ENCODE data around the gene MTHFSD. TPM values are rescaled to one million over a fixed set of nuclear protein-coding genes. Genes with fewer than 3 reads are reported as not detected.

MTHFSD gene
- total and polyA plus RNA-seq, 10 of the 15 experiments (the other 5 are each of a cell fraction or from before 2014, with no cell fraction given): 2.2 to 24.5 (median 18.1) TPM

DNA sequence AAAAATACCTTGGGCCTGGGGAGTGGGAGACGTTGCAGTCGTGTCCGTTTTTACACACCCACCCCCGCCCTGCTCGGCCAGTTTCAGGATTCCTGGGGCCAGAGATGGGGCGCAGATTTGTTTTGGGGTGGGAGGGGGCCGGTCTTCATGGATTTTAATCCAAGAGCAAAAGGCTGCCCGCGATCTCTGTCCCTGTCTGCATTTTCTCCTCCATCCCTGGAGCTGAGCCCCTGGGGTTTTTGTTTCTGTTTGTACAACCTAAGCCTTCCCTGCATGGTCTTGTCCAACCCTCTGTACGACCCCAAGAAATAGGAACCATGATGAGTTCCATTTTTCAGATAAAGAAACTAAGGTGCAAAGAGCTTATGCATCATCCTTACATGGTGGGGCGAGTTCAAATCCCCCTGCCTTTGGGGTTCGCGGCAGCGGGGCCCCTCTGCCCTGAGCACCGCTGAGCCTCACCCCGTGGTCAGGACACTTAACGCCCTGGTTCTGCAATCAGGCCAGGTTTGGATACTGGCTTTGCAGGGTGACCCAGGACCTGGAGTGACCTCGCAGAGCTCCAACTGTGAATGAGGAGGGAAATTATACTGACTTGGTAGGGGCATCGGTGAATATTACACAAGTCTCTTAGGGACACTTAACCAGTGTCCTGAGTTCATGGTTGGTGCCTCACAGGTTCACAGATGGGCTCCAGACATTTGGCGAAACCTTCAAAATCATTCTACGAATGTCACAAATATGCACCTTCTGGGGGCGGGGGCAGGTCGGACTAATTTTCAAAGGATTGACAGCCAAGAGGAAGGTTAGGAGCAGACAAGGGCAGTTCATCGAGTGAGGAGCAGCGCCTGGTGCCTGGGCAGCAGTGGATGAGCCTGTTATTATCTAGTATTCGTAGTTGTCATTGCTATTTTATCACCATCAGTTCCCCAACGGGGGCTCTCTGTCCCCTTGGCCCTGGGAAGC is 48.9 kb downstream of the MTHFSD start:
- H3K36me3 ChIP-seq (ENCODE audit: control insufficient read depth in 2 of 2, insufficient read depth in 2 of 2, low read length in 1 of 2): no peaks in the 10 kb centered on the region
- H3K27me3 ChIP-seq (replicated peaks in 1 of 2; ENCODE audit: control insufficient read depth in 2 of 2, insufficient read depth in 2 of 2, low read length in 1 of 2): peaks cover 35 to 43% of the 10 kb centered on the region in 2 experiments
- ChIA-PET SMC1A (ENCODE audit: uncharacterized antibody, unreplicated experiment) (no interaction called here), RAD21 (ENCODE audit: unreplicated experiment) (no interaction called here), POLR2A (no interaction called here), CTCF (no interaction called here)
- no peak overlapping the region for H3K9ac ChIP-seq (ENCODE audit: control insufficient read depth, insufficient read depth, low read length)
- BruUV-seq (replicated peaks): no TSS peak
- H3K4me3 ChIP-seq: no peak overlapping the region
- TF ChIP-seq PML (IDR thresholded peaks at IDR 0.05; ENCODE audit: low read length) (no peak), ZBTB40 (IDR thresholded peaks at IDR 0.05; ENCODE audit: borderline replicate concordance) (no peak), CTCF (IDR thresholded peaks at IDR 0.05 in 2 of 3, conservative IDR thresholded peaks at IDR 0.05 in 1 of 3; ENCODE audit: control insufficient read depth in 2 of 3, extremely low read depth in 1 of 3, insufficient read depth in 1 of 3, low read depth in 3 of 3, low read length in 3 of 3) (no peak), RUNX3 (IDR thresholded peaks at IDR 0.05; ENCODE audit: low read length) (no peak), GABPA (IDR thresholded peaks at IDR 0.05; ENCODE audit: low read depth) (no peak), ZNF207 (IDR thresholded peaks at IDR 0.05; ENCODE audit: borderline replicate concordance) (no peak), GATAD2B (conservative IDR thresholded peaks at IDR 0.05; ENCODE audit: low read depth) (no peak), SMAD5 (IDR thresholded peaks at IDR 0.05; ENCODE audit: low read depth) (no peak), PAX8 (IDR thresholded peaks at IDR 0.05) (no peak), CBX5 (IDR thresholded peaks at IDR 0.05; ENCODE audit: low read depth) (no peak), YY1 (IDR thresholded peaks at IDR 0.05; ENCODE audit: low read depth, low read length) (no peak), TARDBP (IDR thresholded peaks at IDR 0.05; ENCODE audit: borderline replicate concordance) (no peak), ZBED1 (IDR thresholded peaks at IDR 0.05; ENCODE audit: borderline replicate concordance) (no peak)
- TF ChIP-seq, protein P1, sequence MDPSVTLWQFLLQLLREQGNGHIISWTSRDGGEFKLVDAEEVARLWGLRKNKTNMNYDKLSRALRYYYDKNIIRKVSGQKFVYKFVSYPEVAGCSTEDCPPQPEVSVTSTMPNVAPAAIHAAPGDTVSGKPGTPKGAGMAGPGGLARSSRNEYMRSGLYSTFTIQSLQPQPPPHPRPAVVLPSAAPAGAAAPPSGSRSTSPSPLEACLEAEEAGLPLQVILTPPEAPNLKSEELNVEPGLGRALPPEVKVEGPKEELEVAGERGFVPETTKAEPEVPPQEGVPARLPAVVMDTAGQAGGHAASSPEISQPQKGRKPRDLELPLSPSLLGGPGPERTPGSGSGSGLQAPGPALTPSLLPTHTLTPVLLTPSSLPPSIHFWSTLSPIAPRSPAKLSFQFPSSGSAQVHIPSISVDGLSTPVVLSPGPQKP (IDR thresholded peaks at IDR 0.05; ENCODE audit: low read depth, low read length): no peak
- TF ChIP-seq, protein P2, sequence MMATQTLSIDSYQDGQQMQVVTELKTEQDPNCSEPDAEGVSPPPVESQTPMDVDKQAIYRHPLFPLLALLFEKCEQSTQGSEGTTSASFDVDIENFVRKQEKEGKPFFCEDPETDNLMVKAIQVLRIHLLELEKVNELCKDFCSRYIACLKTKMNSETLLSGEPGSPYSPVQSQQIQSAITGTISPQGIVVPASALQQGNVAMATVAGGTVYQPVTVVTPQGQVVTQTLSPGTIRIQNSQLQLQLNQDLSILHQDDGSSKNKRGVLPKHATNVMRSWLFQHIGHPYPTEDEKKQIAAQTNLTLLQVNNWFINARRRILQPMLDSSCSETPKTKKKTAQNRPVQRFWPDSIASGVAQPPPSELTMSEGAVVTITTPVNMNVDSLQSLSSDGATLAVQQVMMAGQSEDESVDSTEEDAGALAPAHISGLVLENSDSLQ (IDR thresholded peaks at IDR 0.05): no peak
- 21% methylated on average over 27 of the region's 27 CpGs for WGBS (ENCODE audit: insufficient coverage, insufficient replicate concordance, low lambda C conversion rate, missing lambda C conversion rate)
- DNase-seq (ENCODE audit: low read depth, low spot score) (no peak), ATAC-seq (no peak), FAIRE-seq (no peak)
- H2AFZ ChIP-seq (ENCODE audit: control insufficient read depth, low read depth, low read length): no peak overlapping the region
- no peak overlapping the region for H3K4me2 ChIP-seq (ENCODE audit: control insufficient read depth, insufficient read depth)
- in situ Hi-C loops (cut with MboI) (no loop called here), intact Hi-C loops (cut with micrococcal nuclease; ENCODE audit: unreplicated experiment) (no loop called here)
- H3K4me1 ChIP-seq (ENCODE audit: control insufficient read depth, insufficient read depth, low read length): no peaks in the 10 kb centered on the region; the same call in 1 of the 2 replicates
- no peaks in the 10 kb centered on the region for H3K9me3 ChIP-seq (replicated peaks; ENCODE audit: control insufficient read depth, insufficient read depth, low read length)
- H3K79me2 ChIP-seq (ENCODE audit: control insufficient read depth, insufficient read depth, low read length): no peaks in the 10 kb centered on the region
- no peaks in the 10 kb centered on the region; the same call in 1 of the 2 replicates for H4K20me1 ChIP-seq (ENCODE audit: control insufficient read depth, insufficient read depth)
- no peak overlapping the region for H3K27ac ChIP-seq (ENCODE audit: control insufficient read depth, insufficient read depth)

Data from GM12878 (cell line).